HS-27A (cell line): ENCODE measurements around the gene TRAF4.
"Not testable (repeated sequence)": the region's sequence is repeated elsewhere in the genome, so short reads cannot be mapped to it uniquely, and the experiment has no call there.

ENCODE experiments used
- DNase-seq: peaks from one replicate; pipeline ENCODE4 v3.0.0-alpha.2; 2012; ENCODE audit warnings: low read depth, missing footprints

The TRAF4 gene

GRCh38 chr17:28715217-28715616, 28.6 kb upstream of the TRAF4 start:
- no peak for DNase-seq

- no peak for DNase-seq
These were observed 26.9 kb upstream of the TRAF4 start for GRCh38 chr17:28716740-28717577.

GRCh38 chr17:28717578-28718332, 26.1 kb upstream of the TRAF4 start, which contains the start of gene RAB34:
RAB34 (minus strand) TSS chr17:28717868; CDS start chr17:28717266, 602 bp downstream.
- no peak for DNase-seq

- DNase-seq, result no peak
These were observed 25.3 kb upstream of the TRAF4 start for GRCh38 chr17:28718333-28719020.

- no peak for DNase-seq
These were observed 24.8 kb upstream of the TRAF4 start for GRCh38 chr17:28719021-28719433.

- DNase-seq, result no peak
These were observed 23.4 kb upstream of the TRAF4 start for GRCh38 chr17:28720247-28720996.

- DNase-seq, result not testable (repeated sequence)
These were observed 22.8 kb upstream of the TRAF4 start for GRCh38 chr17:28720997-28721329.

- no peak for DNase-seq
These were observed 21.2 kb upstream of the TRAF4 start for GRCh38 chr17:28722417-28723158.

- no peak for DNase-seq
These were observed 20.5 kb upstream of the TRAF4 start for GRCh38 chr17:28723159-28723835.

GRCh38 chr17:28723836-28724499, 19.8 kb upstream of the TRAF4 start:
- not testable (repeated sequence) for DNase-seq

- no peak for DNase-seq
These were observed 19.2 kb upstream of the TRAF4 start for GRCh38 chr17:28724500-28725165.

- DNase-seq, result no peak
These were observed 18.6 kb upstream of the TRAF4 start for GRCh38 chr17:28725166-28725659.

GRCh38 chr17:28725660-28726225, 18.1 kb upstream of the TRAF4 start:
- no peak for DNase-seq

GRCh38 chr17:28726226-28726626, 17.6 kb upstream of the TRAF4 start, which contains the start of gene TLCD1:
TLCD1 (minus strand) TSS chr17:28726233; CDS start chr17:28726097, 136 bp downstream.
- no peak for DNase-seq

- no peak for DNase-seq
These were observed 17.0 kb upstream of the TRAF4 start for GRCh38 chr17:28726627-28727491.

- no peak for DNase-seq
These were observed 15.2 kb upstream of the TRAF4 start, which contains the start of gene NEK8 for GRCh38 chr17:28728364-28729200. NEK8 (plus strand) TSS chr17:28728788; CDS start chr17:28728814, 26 bp downstream.

GRCh38 chr17:28729950-28730330, 13.9 kb upstream of the TRAF4 start:
- DNase-seq, result no peak
